ENCODE measurements around the gene DPH7.
"Not testable (repeated sequence)": the region's sequence is repeated elsewhere in the genome, so short reads cannot be mapped to it uniquely, and the experiment has no call there.

- TF ChIP-seq EZH2 (IDR thresholded peaks at IDR 0.05; ENCODE audit: insufficient read depth, poor library complexity, severe bottlenecking); EZH2phosphoT487 (IDR thresholded peaks at IDR 0.05; ENCODE audit: insufficient read depth, low read depth): not testable (repeated sequence)
Measured at GRCh38 chr9:137536594-137537131, 42.1 kb downstream of the DPH7 start.
